Loucy (cell line): ENCODE measurements around the gene HSPBP1.
A peak's percentile ranks its signal among the peaks of the same experiment; 100 is the strongest.

Experiments used
- H2AFZ ChIP-seq: fragments of 200-600 bp; sonication (generic); 2 replicates; pipeline ENCODE4 v1.6.0; 2016; ENCODE audit warnings: antibody characterized with exemption, mild to moderate bottlenecking, low read length, moderate library complexity
- H3F3A ChIP-seq: fragments of 200-600 bp; 2 replicates; pipeline ENCODE4 v1.6.0; 2016; ENCODE audit warnings: antibody characterized with exemption, low read depth, mild to moderate bottlenecking
- H3K27me3 ChIP-seq: fragments of 200-600 bp; sonication (generic); 2 replicates; pipeline ENCODE4 v1.6.1; 2014; ENCODE audit warnings: low read length, mild to moderate bottlenecking; ENCODE audit not compliant: insufficient read depth, poor library complexity, severe bottlenecking
- H3K36me3 ChIP-seq: fragments of 200-600 bp; sonication (generic); 2 replicates; pipeline ENCODE4 v1.6.1; 2016; ENCODE audit warnings: low read length; ENCODE audit not compliant: insufficient read depth
- H3K4me1 ChIP-seq: fragments of 200-600 bp; sonication (generic); 2 replicates; pipeline ENCODE4 v1.5.1; 2014; ENCODE audit warnings: low read length, mild to moderate bottlenecking; ENCODE audit not compliant: insufficient read depth, poor library complexity, severe bottlenecking
- H3K4me2 ChIP-seq: fragments of 200-600 bp; sonication (generic); 2 replicates; pipeline ENCODE4 v1.6.0; 2014; ENCODE audit warnings: antibody characterized with exemption, low read length, low read depth, mild to moderate bottlenecking; ENCODE audit not compliant: poor library complexity, severe bottlenecking
- H3K4me3 ChIP-seq: fragments of 200-600 bp; sonication (generic); 2 replicates; pipeline ENCODE4 v1.5.1; 2014; ENCODE audit warnings: low read length, mild to moderate bottlenecking, mixed read lengths; ENCODE audit not compliant: poor library complexity, severe bottlenecking
- H3K79me2 ChIP-seq: fragments of 200-600 bp; sonication (generic); 2 replicates; pipeline ENCODE4 v1.6.1; 2014; ENCODE audit warnings: low read length; ENCODE audit not compliant: insufficient read depth
- H3K9ac ChIP-seq: fragments of 200-600 bp; sonication (generic); 2 replicates; pipeline ENCODE4 v1.6.0; 2014; ENCODE audit warnings: mild to moderate bottlenecking, low read depth, low read length, moderate library complexity; ENCODE audit not compliant: poor library complexity, severe bottlenecking
- H3K9me2 ChIP-seq: fragments of 200-600 bp; sonication (generic); replicated peaks from 2 replicates; pipeline ENCODE4 v1.6.1; 2016; ENCODE audit warnings: low read depth, low read length, mixed read lengths
- H3K9me3 ChIP-seq: fragments of 200-600 bp; sonication (generic); 2 replicates; pipeline ENCODE4 v1.6.1; 2014; ENCODE audit warnings: mild to moderate bottlenecking, antibody characterized with exemption, low read length, low read depth; ENCODE audit not compliant: insufficient read depth
- H4K20me1 ChIP-seq: fragments of 200-600 bp; sonication (generic); 2 replicates; pipeline ENCODE4 v1.6.0; 2014; ENCODE audit warnings: antibody characterized with exemption, low read length, mild to moderate bottlenecking; ENCODE audit not compliant: insufficient read depth, poor library complexity, severe bottlenecking
- EZH2phosphoT487 ChIP-seq: fragments of 200-600 bp; IDR thresholded peaks from 2 replicates; pipeline ENCODE4 v1.6.1; 2018; ENCODE audit warnings: antibody characterized with exemption, mild to moderate bottlenecking, moderate library complexity, borderline replicate concordance
- TF ChIP-seq, protein P1 (sequence below): fragments of 200-600 bp; sonication (generic); conservative IDR thresholded peaks from 2 replicates; pipeline ENCODE4 v1.5.1; 2014; ENCODE audit warnings: mild to moderate bottlenecking, antibody characterized with exemption, low read length

The HSPBP1 gene

DNA sequence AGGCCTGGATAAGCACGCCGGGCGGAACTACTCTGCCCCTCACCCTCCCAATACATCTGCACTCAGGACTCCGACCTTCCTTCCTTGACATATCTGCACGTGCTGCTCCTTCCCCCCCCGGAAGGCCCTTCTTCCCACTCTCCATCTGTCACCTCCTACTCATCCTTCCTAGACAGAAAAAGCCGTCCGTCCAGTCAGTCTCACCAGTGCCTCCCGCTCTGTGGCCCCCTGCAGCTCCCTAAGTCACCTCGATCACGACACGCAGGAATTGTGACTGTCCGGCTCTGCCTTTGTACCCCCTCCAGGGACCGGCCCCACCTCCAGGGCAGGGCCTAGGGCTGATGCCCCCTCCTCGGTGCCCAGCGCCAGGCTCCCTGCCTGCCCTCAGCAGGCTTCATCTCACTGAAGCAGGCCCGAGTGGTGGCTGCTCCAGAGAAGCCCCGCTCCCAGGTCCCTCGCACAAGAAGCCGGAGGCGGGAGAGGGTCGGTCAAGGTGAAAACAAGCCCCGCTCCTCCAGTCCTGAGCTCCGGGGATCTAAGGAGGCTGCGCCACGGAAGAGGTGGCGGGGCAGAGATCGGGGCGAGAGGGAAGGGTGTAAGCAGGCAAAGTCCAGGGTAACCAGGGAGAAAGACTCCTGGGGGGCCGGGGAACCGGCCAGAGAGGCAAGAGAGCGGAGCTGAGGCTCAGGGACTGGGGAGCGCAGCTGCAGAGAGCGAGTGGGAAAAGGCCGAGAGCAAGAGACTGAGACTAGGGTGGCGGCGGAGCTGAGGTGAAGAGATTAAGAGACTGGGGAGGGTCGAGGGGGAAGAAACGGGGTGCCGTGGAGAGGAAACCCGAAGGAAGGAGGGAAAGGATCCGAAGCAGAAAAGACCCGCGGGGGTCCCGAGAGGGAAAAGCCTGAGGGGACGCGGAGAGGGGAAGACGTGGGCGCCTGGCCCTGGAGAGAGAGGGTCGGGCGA, 22.2 kb downstream of the HSPBP1 start:
- peaks cover 56% of the 10 kb centered on the region for H3K79me2 ChIP-seq
- H3K4me1 ChIP-seq: peaks cover 42% of the 10 kb centered on the region
- H3K4me2 ChIP-seq: peak overlapping the region; percentile 97
- no peaks in the 10 kb centered on the region for H3K9me2 ChIP-seq
- peaks cover 25% of the 10 kb centered on the region for H3F3A ChIP-seq
- H3K27me3 ChIP-seq: no peaks in the 10 kb centered on the region
- H3K36me3 ChIP-seq: peaks cover 8% of the 10 kb centered on the region; the same call in 1 of the 2 replicates
- no peak overlapping the region for H2AFZ ChIP-seq
- H3K9ac ChIP-seq: peak overlapping the region; percentile 100
- TF ChIP-seq, protein P1, sequence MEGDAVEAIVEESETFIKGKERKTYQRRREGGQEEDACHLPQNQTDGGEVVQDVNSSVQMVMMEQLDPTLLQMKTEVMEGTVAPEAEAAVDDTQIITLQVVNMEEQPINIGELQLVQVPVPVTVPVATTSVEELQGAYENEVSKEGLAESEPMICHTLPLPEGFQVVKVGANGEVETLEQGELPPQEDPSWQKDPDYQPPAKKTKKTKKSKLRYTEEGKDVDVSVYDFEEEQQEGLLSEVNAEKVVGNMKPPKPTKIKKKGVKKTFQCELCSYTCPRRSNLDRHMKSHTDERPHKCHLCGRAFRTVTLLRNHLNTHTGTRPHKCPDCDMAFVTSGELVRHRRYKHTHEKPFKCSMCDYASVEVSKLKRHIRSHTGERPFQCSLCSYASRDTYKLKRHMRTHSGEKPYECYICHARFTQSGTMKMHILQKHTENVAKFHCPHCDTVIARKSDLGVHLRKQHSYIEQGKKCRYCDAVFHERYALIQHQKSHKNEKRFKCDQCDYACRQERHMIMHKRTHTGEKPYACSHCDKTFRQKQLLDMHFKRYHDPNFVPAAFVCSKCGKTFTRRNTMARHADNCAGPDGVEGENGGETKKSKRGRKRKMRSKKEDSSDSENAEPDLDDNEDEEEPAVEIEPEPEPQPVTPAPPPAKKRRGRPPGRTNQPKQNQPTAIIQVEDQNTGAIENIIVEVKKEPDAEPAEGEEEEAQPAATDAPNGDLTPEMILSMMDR: no peak
- TF ChIP-seq EZH2phosphoT487: no peak
- H3K4me3 ChIP-seq: peak overlapping the region; percentile 89
- peaks cover 29% of the 10 kb centered on the region for H4K20me1 ChIP-seq
- no peaks in the 10 kb centered on the region for H3K9me3 ChIP-seq

DNA sequence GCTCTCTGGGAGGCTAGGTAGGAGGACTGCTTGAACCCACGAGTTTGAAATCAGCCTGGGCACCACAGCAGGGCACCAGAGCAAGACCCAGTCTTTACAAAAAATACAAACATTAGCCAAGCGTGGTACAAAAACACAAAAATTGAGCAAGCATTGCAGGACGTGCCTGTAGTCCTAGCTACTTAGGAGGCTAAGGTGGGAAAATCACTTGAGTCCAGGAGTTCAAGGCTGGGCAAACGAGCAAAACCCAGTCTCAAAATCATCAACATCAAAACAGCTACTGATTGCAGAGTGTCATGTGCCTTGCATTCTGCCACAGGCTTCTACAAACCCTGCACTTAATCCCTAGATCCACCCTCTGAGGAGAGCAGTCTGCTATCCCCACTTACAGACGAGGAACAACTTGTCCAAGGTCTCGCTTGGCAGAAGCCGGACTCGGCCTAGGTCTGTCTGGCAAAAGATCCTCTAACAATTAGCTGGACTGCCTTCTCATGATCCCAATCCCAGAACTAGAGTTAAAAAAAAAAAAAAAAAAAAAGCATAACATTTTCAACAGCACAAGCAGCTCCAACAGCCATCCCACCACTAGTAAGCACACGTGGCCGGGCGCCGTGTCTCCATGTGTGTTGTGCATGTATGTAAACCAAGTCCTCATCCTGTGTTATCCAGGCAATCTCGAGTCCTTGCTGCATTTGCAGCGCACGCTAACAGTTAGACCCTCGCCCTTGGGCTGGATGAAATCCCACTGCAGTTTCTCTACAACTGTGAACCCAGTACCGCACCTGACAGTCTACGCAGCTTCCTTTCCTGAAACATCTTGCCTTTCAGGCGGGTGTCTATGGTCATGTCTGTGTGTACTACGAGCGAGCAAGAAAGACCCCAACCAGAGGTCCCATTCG, 23.1 kb downstream of the HSPBP1 start:
- H3K9me3 ChIP-seq: no peaks in the 10 kb centered on the region
- H3K36me3 ChIP-seq: peaks cover 8% of the 10 kb centered on the region; the same call in 1 of the 2 replicates
- H3K4me1 ChIP-seq: peaks cover 51% of the 10 kb centered on the region
- peaks cover 65% of the 10 kb centered on the region for H3K79me2 ChIP-seq
- peak overlapping the region; percentile 97 for H3K4me2 ChIP-seq
- peaks cover 29% of the 10 kb centered on the region for H3F3A ChIP-seq
- no peak for TF ChIP-seq EZH2phosphoT487
- TF ChIP-seq, protein P1: no peak
- H4K20me1 ChIP-seq: peaks cover 29% of the 10 kb centered on the region
- H3K9me2 ChIP-seq: no peaks in the 10 kb centered on the region
- H2AFZ ChIP-seq: no peak overlapping the region
- H3K9ac ChIP-seq: peak overlapping the region; percentile 100
- peak overlapping the region; percentile 89 for H3K4me3 ChIP-seq
- H3K27me3 ChIP-seq: no peaks in the 10 kb centered on the region

DNA sequence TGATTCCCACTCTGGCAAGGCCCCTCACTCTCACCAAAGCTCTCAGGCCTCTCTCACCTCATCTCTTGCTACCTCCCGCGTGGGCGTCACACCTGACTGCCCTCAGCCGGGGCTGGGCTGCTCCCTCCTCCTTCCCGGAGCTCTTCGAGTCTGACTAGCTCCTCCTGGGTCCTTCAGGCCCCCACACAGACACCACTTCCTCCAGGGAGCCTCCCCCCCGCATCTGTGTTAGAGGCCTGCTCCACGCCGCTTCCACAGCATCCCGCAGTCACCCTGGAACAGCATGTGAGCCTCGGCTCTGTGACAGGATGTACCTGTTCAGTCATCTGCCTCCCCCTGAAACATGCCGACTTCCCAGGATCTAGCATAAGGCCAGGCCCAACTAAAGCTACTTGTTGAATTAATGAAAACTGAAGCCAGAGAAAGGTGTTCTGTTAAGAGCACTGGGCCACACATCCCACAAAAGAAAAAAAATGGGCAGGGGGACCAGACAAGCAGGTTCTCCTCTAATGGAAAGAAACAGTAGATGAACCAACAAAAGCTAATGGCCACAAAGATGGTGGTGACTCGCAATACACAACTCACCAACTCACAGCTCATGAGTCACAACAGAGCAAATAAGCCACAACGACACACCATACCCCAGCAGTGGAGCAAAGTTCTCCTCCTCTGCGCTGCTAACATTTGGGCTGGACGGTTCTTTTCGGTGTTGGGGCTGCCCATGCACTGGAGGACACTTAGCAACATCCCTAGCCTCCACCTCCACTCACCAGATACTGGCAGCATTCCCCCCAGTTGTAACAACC, 24.1 kb downstream of the HSPBP1 start:
- no peaks in the 10 kb centered on the region for H3K27me3 ChIP-seq
- H3K9ac ChIP-seq: peak overlapping the region; percentile 100
- H3K9me2 ChIP-seq: no peaks in the 10 kb centered on the region
- H3K4me3 ChIP-seq: peak overlapping the region; percentile 89
- no peak overlapping the region for H2AFZ ChIP-seq
- TF ChIP-seq, protein P1: no peak
- no peak for TF ChIP-seq EZH2phosphoT487
- peak overlapping the region; percentile 97 for H3K4me2 ChIP-seq
- H3K36me3 ChIP-seq: peaks cover 8% of the 10 kb centered on the region; the same call in 1 of the 2 replicates
- peaks cover 30% of the 10 kb centered on the region for H3F3A ChIP-seq
- no peaks in the 10 kb centered on the region for H3K9me3 ChIP-seq
- peaks cover 75% of the 10 kb centered on the region for H3K79me2 ChIP-seq
- H3K4me1 ChIP-seq: peaks cover 61% of the 10 kb centered on the region
- H4K20me1 ChIP-seq: peaks cover 36% of the 10 kb centered on the region
